ENCODE measurements around the gene LEMD3.

LEMD3 gene

GRCh38 chr12:65156366-65156841 is 13.0 kb upstream of the LEMD3 start:
- peak overlapping the region; percentile 23 to 59 for H3K27ac Mint-ChIP-seq
- peak overlapping the region; percentile 58 to 70 for H3K4me3 Mint-ChIP-seq
- peak; percentile 20 to 22 for DNase-seq
- peaks cover 15% of the 10 kb centered on the region for H3K27me3 Mint-ChIP-seq
- peak; percentile 87 for ATAC-seq
- H3K9me3 Mint-ChIP-seq, result no peaks in the 10 kb centered on the region
- H3K4me1 Mint-ChIP-seq, result peaks cover 18% of the 10 kb centered on the region

DNA sequence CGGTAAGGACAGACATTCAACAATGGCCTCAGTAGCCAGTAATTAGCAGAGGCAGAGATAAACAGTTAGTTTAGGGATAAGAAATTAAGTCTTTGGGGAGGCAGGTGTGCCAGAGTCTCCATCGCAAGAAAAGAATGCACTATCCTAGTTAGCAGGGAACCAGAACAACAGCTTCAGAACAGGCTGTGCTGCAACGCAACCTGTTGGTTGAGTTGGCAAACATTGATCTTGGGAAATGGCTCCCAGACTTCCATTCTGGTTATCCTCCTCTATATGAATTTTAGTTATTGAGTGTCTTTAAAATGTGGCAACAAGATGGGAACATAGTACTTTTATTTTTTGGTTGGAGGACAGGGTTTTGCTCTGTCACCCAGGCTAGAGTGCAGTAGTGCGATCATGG is 12.3 kb upstream of the LEMD3 start:
- peaks cover 15% of the 10 kb centered on the region for H3K27me3 Mint-ChIP-seq
- peaks cover 18% of the 10 kb centered on the region for H3K4me1 Mint-ChIP-seq
- ATAC-seq (no peak), DNase-seq (no peak)
- peak overlapping the region; percentile 58 to 70 for H3K4me3 Mint-ChIP-seq
- no peaks in the 10 kb centered on the region for H3K9me3 Mint-ChIP-seq
- no peak overlapping the region for H3K27ac Mint-ChIP-seq

GRCh38 chr12:65162609-65163008 is 6.8 kb upstream of the LEMD3 start:
- ATAC-seq, result peak; percentile 78
- no peak overlapping the region for H3K27ac Mint-ChIP-seq

GRCh38 chr12:65164244-65164643 is 5.1 kb upstream of the LEMD3 start:
- peaks cover 14% of the 10 kb centered on the region for H3K4me1 Mint-ChIP-seq
- H3K4me3 Mint-ChIP-seq, result no peak overlapping the region
- DNase-seq, result no peak
- no peak for ATAC-seq
- H3K27me3 Mint-ChIP-seq, result peaks cover 25% of the 10 kb centered on the region
- no peaks in the 10 kb centered on the region for H3K9me3 Mint-ChIP-seq
- no peak overlapping the region for H3K27ac Mint-ChIP-seq

More at GRCh38 chr12:65162609-65163008, 6.8 kb upstream of the LEMD3 start:
- Mint-ChIP-seq H3K27me3 (peaks cover 25% of the 10 kb centered on the region), H3K4me1 (peaks cover 14% of the 10 kb centered on the region), H3K9me3 (no peaks in the 10 kb centered on the region), H3K4me3 (no peak overlapping the region)
- DNase-seq, result no peak

DNA sequence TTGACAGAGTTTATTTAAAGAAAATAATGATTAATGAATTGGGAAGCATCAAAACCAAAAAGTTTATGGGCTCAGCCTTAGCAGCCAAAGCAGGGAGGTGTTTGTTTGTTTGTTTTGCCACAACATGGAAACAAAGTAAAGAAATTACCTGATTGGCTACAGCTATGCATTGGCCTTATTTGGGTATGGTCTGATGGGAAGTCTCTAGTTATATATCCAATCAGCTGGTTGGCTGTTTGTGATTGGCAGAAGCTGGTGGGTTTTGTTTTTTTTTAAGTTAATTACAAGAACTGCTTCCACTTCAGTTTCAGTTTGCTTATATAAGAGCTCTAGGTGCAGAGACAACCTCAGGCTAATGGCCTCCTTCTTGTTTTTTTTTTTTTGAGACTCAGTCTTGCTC is 4.6 kb upstream of the LEMD3 start:
- DNase-seq, result no peak
- no peak for ATAC-seq
- H3K27me3 Mint-ChIP-seq, result peaks cover 22% of the 10 kb centered on the region
- peaks cover 14% of the 10 kb centered on the region for H3K4me1 Mint-ChIP-seq
- no peak overlapping the region for H3K4me3 Mint-ChIP-seq
- no peak overlapping the region for H3K27ac Mint-ChIP-seq
- H3K9me3 Mint-ChIP-seq, result no peaks in the 10 kb centered on the region

GRCh38 chr12:65168681-65169319 is 583 bp upstream of the LEMD3 start:
- Mint-ChIP-seq H3K27me3 (no peaks in the 10 kb centered on the region), H3K9me3 (no peaks in the 10 kb centered on the region), H3K27ac (peak overlapping the region; percentile 98 to 100), H3K4me1 (peaks cover 15% of the 10 kb centered on the region), H3K4me3 (peak overlapping the region; percentile 91 to 96)
- ATAC-seq (no peak), DNase-seq (no peak)

GRCh38 chr12:65170209-65170881 is 962 bp downstream of the LEMD3 start:
- Mint-ChIP-seq H3K27me3 (no peaks in the 10 kb centered on the region), H3K9me3 (no peaks in the 10 kb centered on the region), H3K27ac (peak overlapping the region; percentile 84 to 96), H3K4me3 (peak overlapping the region; percentile 91 to 96), H3K4me1 (peaks cover 15% of the 10 kb centered on the region)
- ATAC-seq, result peak; percentile 65
- peak; percentile 57 to 67 for DNase-seq

DNA sequence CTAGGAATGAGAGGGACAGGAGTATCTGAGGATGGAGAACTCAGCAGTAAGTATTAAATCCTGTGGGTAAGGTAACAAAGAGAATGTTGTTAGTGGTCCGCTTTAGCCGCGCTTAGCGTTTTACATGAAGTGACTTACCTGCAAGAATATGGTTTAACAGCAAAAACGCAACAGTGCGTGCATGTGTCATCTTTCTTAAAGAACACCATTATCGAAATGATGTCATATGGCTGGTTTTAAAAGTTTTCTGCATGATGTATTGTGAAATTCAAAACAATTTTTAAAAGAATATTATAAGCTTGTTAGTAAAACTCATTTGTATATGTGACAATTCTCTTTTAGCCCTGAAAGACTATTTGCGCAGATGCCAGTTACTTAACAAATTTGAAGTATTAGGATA is 1.7 kb downstream of the LEMD3 start:
- H3K27ac Mint-ChIP-seq, result no peak overlapping the region
- H3K27me3 Mint-ChIP-seq, result no peaks in the 10 kb centered on the region
- ATAC-seq, result no peak
- H3K4me1 Mint-ChIP-seq, result peaks cover 15% of the 10 kb centered on the region
- H3K4me3 Mint-ChIP-seq, result peak overlapping the region; percentile 91 to 96
- no peaks in the 10 kb centered on the region for H3K9me3 Mint-ChIP-seq
- peak in 1 of 2 donors; percentile 23 for DNase-seq

DNA sequence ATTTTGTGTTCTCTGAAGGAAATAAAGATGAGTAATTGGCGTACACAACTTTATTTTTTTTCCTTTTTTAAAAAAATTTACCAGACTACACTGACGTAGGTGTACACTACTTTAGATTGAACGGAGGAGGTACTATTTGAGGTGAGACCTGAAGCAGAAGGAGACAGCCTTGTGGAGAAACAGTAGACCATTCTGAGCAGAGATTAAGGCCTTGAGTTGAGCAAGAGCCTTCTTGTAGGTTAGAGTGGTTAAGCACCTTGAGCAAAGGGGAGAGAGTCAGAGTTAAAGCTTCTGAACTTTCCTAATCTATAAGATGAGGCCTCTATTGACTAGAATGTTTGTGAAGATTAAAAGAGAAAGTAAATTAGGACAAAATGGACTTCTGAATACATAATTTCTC is 2.5 kb downstream of the LEMD3 start:
- peaks cover 15% of the 10 kb centered on the region for H3K4me1 Mint-ChIP-seq
- peak overlapping the region; percentile 75 to 86 for H3K4me3 Mint-ChIP-seq
- H3K27ac Mint-ChIP-seq, result peak overlapping the region; percentile 28 to 57
- DNase-seq, result no peak
- no peaks in the 10 kb centered on the region for H3K9me3 Mint-ChIP-seq
- ATAC-seq, result peak; percentile 27
- no peaks in the 10 kb centered on the region for H3K27me3 Mint-ChIP-seq

DNA sequence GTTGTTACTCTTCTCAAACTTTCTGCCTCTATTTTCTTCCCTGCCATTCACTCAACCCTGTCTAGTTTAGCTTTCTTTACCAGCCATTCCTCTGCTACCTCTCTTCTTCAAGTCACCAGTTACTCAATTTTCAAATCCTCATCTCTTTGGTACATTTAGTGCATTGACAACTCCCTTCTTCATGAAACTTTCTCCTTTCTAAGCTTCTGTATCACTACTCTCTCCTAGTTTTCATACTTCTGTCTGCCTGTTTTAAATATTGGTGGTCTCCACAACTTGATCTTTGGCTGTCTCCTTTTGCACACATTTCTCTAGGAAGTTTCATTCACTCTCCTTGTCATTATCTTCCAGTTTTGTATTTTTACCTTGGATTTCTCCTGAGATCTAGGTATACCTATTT is 6.0 kb downstream of the LEMD3 start:
- Mint-ChIP-seq H3K4me1 (peaks cover 15% of the 10 kb centered on the region), H3K27ac (no peak overlapping the region), H3K4me3 (no peak overlapping the region), H3K27me3 (no peaks in the 10 kb centered on the region), H3K9me3 (no peaks in the 10 kb centered on the region)
- ATAC-seq, result no peak
- DNase-seq, result no peak

DNA sequence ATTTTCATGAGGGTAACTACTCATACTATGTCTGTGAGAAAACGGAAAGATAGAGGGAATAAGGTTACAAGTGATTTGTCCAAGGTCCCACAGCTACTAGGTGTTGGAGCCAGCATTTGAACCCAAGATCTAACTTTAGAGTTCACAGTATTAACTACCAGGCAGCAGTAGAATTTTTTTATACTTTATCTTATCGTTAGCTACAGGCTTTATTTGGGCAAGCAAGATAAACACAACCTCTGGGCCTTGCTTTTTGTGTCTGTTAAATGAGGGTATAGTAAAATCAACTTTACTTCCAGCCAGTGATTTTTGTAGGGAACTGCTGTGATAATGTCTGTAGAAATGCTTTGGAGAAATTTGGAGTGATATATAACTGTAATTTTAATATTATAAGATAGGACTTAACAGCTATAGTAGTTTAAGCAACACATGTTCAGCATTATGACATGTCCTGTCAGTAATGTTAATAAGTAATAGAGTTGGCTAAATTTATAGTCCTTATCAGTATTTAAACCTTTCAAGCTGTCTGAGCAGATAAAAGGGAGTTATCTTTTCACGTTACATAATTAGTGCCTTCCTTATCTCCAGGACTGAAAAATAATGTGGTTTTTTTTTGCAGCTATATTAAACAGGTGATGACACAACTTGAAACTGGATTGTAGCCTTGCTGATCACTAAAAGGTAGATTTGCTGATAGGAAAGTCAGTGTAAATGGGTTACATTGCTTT is 12.8 kb downstream of the LEMD3 start:
- DNase-seq, result no peak
- no peaks in the 10 kb centered on the region for H3K27me3 Mint-ChIP-seq
- H3K4me1 Mint-ChIP-seq, result peaks cover 50% of the 10 kb centered on the region
- no peaks in the 10 kb centered on the region for H3K9me3 Mint-ChIP-seq
- H3K4me3 Mint-ChIP-seq, result no peak overlapping the region
- ATAC-seq, result no peak
- H3K27ac Mint-ChIP-seq, result peak overlapping the region in 1 of 2 donors; percentile 67

- Mint-ChIP-seq H3K27me3 (no peaks in the 10 kb centered on the region), H3K4me3 (no peak overlapping the region), H3K4me1 (peaks cover 71% of the 10 kb centered on the region), H3K27ac (no peak overlapping the region), H3K9me3 (no peaks in the 10 kb centered on the region)
- ATAC-seq (no peak), DNase-seq (no peak)
Measured at GRCh38 chr12:65184176-65184857, 14.9 kb downstream of the LEMD3 start.

GRCh38 chr12:65184858-65185229 is 15.5 kb downstream of the LEMD3 start:
- Mint-ChIP-seq H3K9me3 (no peaks in the 10 kb centered on the region), H3K27ac (no peak overlapping the region), H3K4me1 (peaks cover 76% of the 10 kb centered on the region), H3K27me3 (no peaks in the 10 kb centered on the region), H3K4me3 (no peak overlapping the region)
- ATAC-seq (no peak), DNase-seq (no peak)

GRCh38 chr12:65187665-65188064 is 18.3 kb downstream of the LEMD3 start:
- H3K9me3 Mint-ChIP-seq, result no peaks in the 10 kb centered on the region
- H3K4me1 Mint-ChIP-seq, result peaks cover 81% of the 10 kb centered on the region
- ATAC-seq, result no peak
- H3K27ac Mint-ChIP-seq, result no peak overlapping the region
- H3K27me3 Mint-ChIP-seq, result no peaks in the 10 kb centered on the region
- no peak overlapping the region for H3K4me3 Mint-ChIP-seq
- no peak for DNase-seq

DNA sequence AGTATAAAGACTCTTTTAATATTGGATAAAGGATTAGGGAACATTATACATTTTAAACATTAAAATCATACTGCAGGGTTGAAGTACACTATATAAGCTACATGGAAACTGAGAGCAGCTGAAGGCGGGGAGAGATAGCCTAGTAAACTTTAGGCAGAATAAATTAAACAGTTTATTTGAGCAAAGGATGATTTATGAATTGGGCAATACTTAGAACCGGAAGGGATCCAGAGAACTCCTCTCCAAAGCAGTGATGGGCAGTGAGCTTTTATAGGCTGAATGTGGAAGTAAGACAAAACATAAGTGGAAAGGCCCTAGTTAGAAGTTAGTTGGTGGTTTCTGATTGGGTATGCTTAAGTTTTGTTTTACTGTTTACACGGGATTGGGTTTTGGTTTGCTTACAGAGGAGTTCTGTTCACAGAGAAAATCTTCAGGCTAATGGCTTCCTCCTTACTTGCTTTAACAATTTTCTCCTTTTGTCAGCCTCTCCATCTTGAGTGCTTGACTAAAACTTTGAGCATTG is 18.9 kb downstream of the LEMD3 start:
- no peak for ATAC-seq
- H3K9me3 Mint-ChIP-seq, result no peaks in the 10 kb centered on the region
- no peak overlapping the region for H3K4me3 Mint-ChIP-seq
- no peak overlapping the region for H3K27ac Mint-ChIP-seq
- H3K4me1 Mint-ChIP-seq, result peaks cover 83% of the 10 kb centered on the region
- no peaks in the 10 kb centered on the region for H3K27me3 Mint-ChIP-seq
- no peak for DNase-seq

All from stimulated activated naive CD8-positive, alpha-beta T cell treated with anti-CD3 and anti-CD28 coated beads, Interleukin-15, amount 100 ng/mL, for 72 hours (primary cell).